Breast epithelium (tissue), 4 donors: ENCODE measurements around the gene PTPRF. TPM values are rescaled to one million over a fixed set of nuclear protein-coding genes. Genes with fewer than 3 reads are reported as not detected.

Source experiments
- DNase-seq, 2 donors: peaks; one replicate each; pipeline ENCODE4 v3.0.0-alpha.2; 2019; ENCODE audit warnings: low spot score in 2 of 2
- H3K27ac ChIP-seq, 2 donors: fragments of 200-600 bp; sonication (generic) in 1 of 2; one replicate each; pipeline ENCODE4 v1.5.1; 2016 to 2019; ENCODE audit warnings: mild to moderate bottlenecking in 1 of 2
- H3K27me3 ChIP-seq, 2 donors: fragments of 200-600 bp; sonication (generic) in 1 of 2; one replicate each; pipeline versions ENCODE4 v1.5.1 to v1.6.0; 2017 to 2019; ENCODE audit warnings: control low read depth in 1 of 2, mild to moderate bottlenecking in 1 of 2
- H3K36me3 ChIP-seq: fragments of 200-600 bp; one replicate; pipeline ENCODE4 v1.5.1; 2019
- H3K4me1 ChIP-seq, 2 donors: fragments of 200-600 bp; sonication (generic); one replicate each; pipeline ENCODE4 v1.5.1; 2016 to 2019; ENCODE audit warnings: control low read depth in 1 of 2
- H3K4me3 ChIP-seq, 3 donors: fragments of 200-600 bp; sonication (generic); 1 replicate in 2 of 3; 2 replicates in 1 of 3; pipeline ENCODE4 v1.5.1; 2016 to 2019; ENCODE audit warnings: mild to moderate bottlenecking in 3 of 3, moderate library complexity in 2 of 3
- H3K9me3 ChIP-seq, 2 donors: fragments of 200-600 bp; sonication (generic) in 1 of 2; one replicate each; pipeline ENCODE4 v1.5.1; 2016 to 2019; ENCODE audit warnings: control low read depth in 1 of 2
- CTCF ChIP-seq, 3 donors: fragments of 450-650 bp; IDR thresholded peaks; one replicate each; pipeline ENCODE4 v1.5.1; 2016 to 2017; ENCODE audit warnings: antibody characterized with exemption in 3 of 3, mild to moderate bottlenecking in 3 of 3, moderate library complexity in 3 of 3
- POLR2A ChIP-seq: fragments of 450-650 bp; IDR thresholded peaks from one replicate; pipeline ENCODE4 v1.6.1; 2016; ENCODE audit warnings: antibody characterized with exemption, mild to moderate bottlenecking, moderate library complexity
- POLR2AphosphoS5 ChIP-seq, 3 donors: sonication (generic); formaldehyde crosslinking; IDR thresholded peaks; one replicate each; pipeline ENCODE4 v1.6.1; 2017; ENCODE audit warnings: antibody characterized with exemption in 3 of 3
- intact Hi-C: fragments of 100-400 bp; cut with DNase I; formaldehyde crosslinking; loops from one replicate; pipeline ENCODE4 v1.15.1; 2023; ENCODE audit warnings: low total_unique reads
- total RNA-seq, 3 donors: library from RNA; depleted of rRNA; stranded (reverse); fragments of >200 nt; gene quantifications; one replicate each; pipeline ENCODE4 v1.1.0, GENCODE V29; 2016

PTPRF gene
- total RNA-seq, 3 donors from 2014 or later, result 109 to 149 (median 116) TPM

GRCh38 chr1:43582162-43582566 is 51.5 kb downstream of the PTPRF start:
- H3K27ac ChIP-seq, result peak overlapping the region; percentile 71 to 76
- intact Hi-C loops, result no loop called here
- no peaks in the 10 kb centered on the region for H3K27me3 ChIP-seq
- H3K4me3 ChIP-seq, result no peak overlapping the region
- no peak for TF ChIP-seq CTCF (IDR thresholded peaks at IDR 0.05)
- no peak for TF ChIP-seq POLR2AphosphoS5 (IDR thresholded peaks at IDR 0.05)
- TF ChIP-seq POLR2A, result no peak
- no peaks in the 10 kb centered on the region for H3K36me3 ChIP-seq
- DNase-seq, result peak; percentile 60 to 84
- no peaks in the 10 kb centered on the region for H3K9me3 ChIP-seq
- H3K4me1 ChIP-seq, result peaks cover 0 to 7% of the 10 kb centered on the region in 2 donors

- TF ChIP-seq POLR2A (no peak), POLR2AphosphoS5 (IDR thresholded peaks at IDR 0.05) (no peak), CTCF (IDR thresholded peaks at IDR 0.05) (no peak)
- no peak overlapping the region for H3K4me3 ChIP-seq
- H3K27ac ChIP-seq, result no peak overlapping the region
- no peak for DNase-seq
- intact Hi-C loops, result no loop called here
- no peaks in the 10 kb centered on the region for H3K9me3 ChIP-seq
- no peaks in the 10 kb centered on the region for H3K4me1 ChIP-seq
- H3K36me3 ChIP-seq, result no peaks in the 10 kb centered on the region
- no peaks in the 10 kb centered on the region for H3K27me3 ChIP-seq
These were observed 52.4 kb downstream of the PTPRF start for GRCh38 chr1:43583058-43583457.

GRCh38 chr1:43584204-43584603 is 53.5 kb downstream of the PTPRF start:
- no peak overlapping the region for H3K27ac ChIP-seq
- H3K4me3 ChIP-seq, result no peak overlapping the region
- H3K27me3 ChIP-seq, result no peaks in the 10 kb centered on the region
- H3K9me3 ChIP-seq, result no peaks in the 10 kb centered on the region
- DNase-seq, result no peak
- TF ChIP-seq POLR2AphosphoS5 (IDR thresholded peaks at IDR 0.05) (no peak), POLR2A (no peak), CTCF (IDR thresholded peaks at IDR 0.05) (no peak)
- H3K36me3 ChIP-seq, result no peaks in the 10 kb centered on the region
- no peaks in the 10 kb centered on the region for H3K4me1 ChIP-seq
- intact Hi-C loops, result no loop called here

GRCh38 chr1:43585557-43585956 is 54.9 kb downstream of the PTPRF start:
- intact Hi-C loops, result no loop called here
- DNase-seq, result no peak
- TF ChIP-seq POLR2A (no peak), CTCF (IDR thresholded peaks at IDR 0.05) (no peak), POLR2AphosphoS5 (IDR thresholded peaks at IDR 0.05) (no peak)
- no peaks in the 10 kb centered on the region for H3K9me3 ChIP-seq
- no peaks in the 10 kb centered on the region for H3K36me3 ChIP-seq
- H3K4me3 ChIP-seq, result no peak overlapping the region
- no peaks in the 10 kb centered on the region for H3K4me1 ChIP-seq
- H3K27ac ChIP-seq, result peak overlapping the region; percentile 48 to 66
- no peaks in the 10 kb centered on the region for H3K27me3 ChIP-seq

GRCh38 chr1:43586136-43586731 is 55.6 kb downstream of the PTPRF start:
- Histone ChIP-seq H3K36me3 (no peaks in the 10 kb centered on the region), H3K27me3 (no peaks in the 10 kb centered on the region), H3K4me1 (no peaks in the 10 kb centered on the region), H3K9me3 (no peaks in the 10 kb centered on the region), H3K27ac (peak overlapping the region; percentile 48 to 66), H3K4me3 (no peak overlapping the region)
- TF ChIP-seq POLR2A, result no peak
- no peak for TF ChIP-seq CTCF (IDR thresholded peaks at IDR 0.05)
- TF ChIP-seq POLR2AphosphoS5 (IDR thresholded peaks at IDR 0.05), result no peak
- intact Hi-C loops, result no loop called here
- DNase-seq, result no peak
